KOPT-K1 (cell line): ENCODE results near the gene PROM2.
"Not testable (repeated sequence)": the region's sequence is repeated elsewhere in the genome, so short reads cannot be mapped to it uniquely, and the experiment has no call there.

ENCODE experiments used
- H3K27ac ChIP-seq: fragments of 200-600 bp; sonication (generic); 2 replicates; pipeline ENCODE4 v1.5.1; 2016; ENCODE audit warnings: antibody characterized with exemption, mild to moderate bottlenecking, low read depth, low read length; ENCODE audit not compliant: poor library complexity, severe bottlenecking
- H3K36me3 ChIP-seq: fragments of 200-600 bp; sonication (generic); 2 replicates; pipeline ENCODE4 v1.5.1; 2017; ENCODE audit warnings: antibody characterized with exemption, mild to moderate bottlenecking, low read length, moderate library complexity; ENCODE audit not compliant: insufficient read depth
- H3K9me3 ChIP-seq: fragments of 200-600 bp; sonication (generic); 2 replicates; pipeline ENCODE4 v1.5.1; 2017; ENCODE audit warnings: antibody characterized with exemption, low read length, mild to moderate bottlenecking; ENCODE audit not compliant: insufficient read depth, poor library complexity, severe bottlenecking

Gene PROM2, protein sequence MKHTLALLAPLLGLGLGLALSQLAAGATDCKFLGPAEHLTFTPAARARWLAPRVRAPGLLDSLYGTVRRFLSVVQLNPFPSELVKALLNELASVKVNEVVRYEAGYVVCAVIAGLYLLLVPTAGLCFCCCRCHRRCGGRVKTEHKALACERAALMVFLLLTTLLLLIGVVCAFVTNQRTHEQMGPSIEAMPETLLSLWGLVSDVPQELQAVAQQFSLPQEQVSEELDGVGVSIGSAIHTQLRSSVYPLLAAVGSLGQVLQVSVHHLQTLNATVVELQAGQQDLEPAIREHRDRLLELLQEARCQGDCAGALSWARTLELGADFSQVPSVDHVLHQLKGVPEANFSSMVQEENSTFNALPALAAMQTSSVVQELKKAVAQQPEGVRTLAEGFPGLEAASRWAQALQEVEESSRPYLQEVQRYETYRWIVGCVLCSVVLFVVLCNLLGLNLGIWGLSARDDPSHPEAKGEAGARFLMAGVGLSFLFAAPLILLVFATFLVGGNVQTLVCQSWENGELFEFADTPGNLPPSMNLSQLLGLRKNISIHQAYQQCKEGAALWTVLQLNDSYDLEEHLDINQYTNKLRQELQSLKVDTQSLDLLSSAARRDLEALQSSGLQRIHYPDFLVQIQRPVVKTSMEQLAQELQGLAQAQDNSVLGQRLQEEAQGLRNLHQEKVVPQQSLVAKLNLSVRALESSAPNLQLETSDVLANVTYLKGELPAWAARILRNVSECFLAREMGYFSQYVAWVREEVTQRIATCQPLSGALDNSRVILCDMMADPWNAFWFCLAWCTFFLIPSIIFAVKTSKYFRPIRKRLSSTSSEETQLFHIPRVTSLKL

DNA sequence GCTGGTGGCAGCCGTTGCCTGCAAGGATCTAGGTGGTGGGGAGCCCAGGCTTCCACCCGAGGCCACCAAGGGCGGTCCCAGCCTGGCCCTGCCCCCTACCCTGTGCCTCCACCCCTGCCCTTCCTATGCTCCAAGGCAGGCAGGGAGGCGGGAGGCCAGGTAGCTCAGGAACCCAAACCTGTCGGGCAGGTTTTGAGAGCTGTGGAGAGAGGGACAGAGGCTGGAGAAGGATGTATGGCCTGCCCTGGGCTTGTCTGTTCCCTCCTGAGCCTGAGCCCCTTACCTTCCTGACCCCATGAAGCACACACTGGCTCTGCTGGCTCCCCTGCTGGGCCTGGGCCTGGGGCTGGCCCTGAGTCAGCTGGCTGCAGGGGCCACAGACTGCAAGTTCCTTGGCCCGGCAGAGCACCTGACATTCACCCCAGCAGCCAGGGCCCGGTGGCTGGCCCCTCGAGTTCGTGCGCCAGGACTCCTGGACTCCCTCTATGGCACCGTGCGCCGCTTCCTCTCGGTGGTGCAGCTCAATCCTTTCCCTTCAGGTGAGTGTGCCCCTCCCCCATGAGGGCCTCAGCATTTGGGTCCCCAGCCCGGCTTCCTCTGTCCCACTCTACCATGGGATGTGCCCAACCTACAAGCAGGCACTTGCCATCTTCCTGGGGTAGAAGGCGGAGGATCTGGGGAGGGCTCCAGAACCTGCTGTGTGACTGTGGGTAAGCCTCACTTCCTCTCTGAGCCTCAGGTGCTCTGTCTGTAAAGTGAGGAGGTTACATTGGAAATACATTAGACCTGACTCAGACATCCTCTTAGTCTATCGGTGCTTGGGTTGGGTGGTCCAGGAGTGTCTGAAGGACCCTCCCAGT lies at the start of gene PROM2:
Gene PROM2, plus strand, starts transcription at position 159 of the 860 bp plus-strand sequence. Its CDS starts 137 bp downstream, at position 296.
- Histone ChIP-seq H3K36me3 (no peaks in the 10 kb centered on the region), H3K27ac (no peak within 1 kb of the TSS), H3K9me3 (no peaks in the 10 kb centered on the region)

DNA sequence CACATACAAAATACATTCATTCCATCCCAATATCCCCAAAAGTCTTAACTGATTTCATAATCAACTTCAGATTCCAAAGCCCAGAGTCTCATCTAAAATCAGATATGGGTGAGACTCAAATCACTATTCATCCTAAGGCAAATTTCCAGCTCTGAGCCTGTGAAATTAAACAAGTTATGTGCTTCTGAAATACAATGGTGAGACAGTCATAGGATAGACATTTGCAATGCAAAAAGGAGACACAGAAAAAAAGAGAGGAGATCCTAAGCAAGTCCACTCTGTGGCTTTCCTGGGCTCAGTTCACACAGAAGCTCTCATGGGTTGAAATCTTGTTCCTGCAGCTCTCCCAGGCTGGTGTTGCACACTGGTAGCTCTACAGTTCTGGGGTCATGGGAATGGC lies 48.6 kb upstream of the PROM2 start:
- H3K9me3 ChIP-seq: peaks cover 41% of the 10 kb centered on the region
- peaks cover 8% of the 10 kb centered on the region; the same call in 1 of the 2 replicates for H3K36me3 ChIP-seq
- H3K27ac ChIP-seq: no peak overlapping the region

DNA sequence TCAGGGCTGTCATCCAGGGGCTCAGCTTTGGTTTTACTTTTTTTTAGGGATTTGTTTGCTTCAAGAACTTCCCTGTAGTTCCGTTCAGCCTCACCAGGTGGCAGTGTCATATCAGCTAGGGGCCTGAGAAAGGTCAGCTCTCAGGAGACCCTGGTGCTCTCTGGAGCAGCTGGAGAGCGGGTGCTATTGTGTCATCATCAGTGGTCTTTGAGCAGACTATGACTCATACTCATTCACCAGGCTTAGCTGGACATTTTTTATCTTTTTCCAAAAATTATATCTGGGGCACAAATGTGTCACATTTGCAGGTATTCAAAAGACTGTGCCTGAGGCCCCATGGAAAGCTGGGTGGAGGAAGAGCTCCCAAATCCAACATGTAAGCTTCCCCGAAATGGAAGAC lies 42.5 kb upstream of the PROM2 start:
- no peaks in the 10 kb centered on the region for H3K9me3 ChIP-seq
- H3K36me3 ChIP-seq: no peaks in the 10 kb centered on the region
- H3K27ac ChIP-seq: no peak overlapping the region

DNA sequence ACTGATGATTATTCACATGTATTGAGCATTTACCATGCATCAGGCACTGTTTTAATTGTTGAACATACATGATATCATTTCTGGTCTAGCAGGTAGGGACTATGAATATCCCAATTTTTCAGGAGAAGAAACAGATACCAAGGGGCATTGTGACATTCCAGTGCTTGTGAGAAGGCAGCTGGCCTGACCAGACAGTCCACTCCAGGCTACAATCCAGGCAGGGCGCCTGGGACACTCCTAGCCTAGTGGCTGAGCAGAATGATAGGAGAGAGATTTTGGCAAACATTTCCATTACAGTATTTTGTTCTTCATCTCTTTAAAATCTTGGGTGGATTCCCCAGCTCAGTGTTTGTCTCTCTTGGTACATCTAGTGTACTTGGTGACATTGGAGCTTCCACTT lies 42.0 kb upstream of the PROM2 start:
- Histone ChIP-seq H3K36me3 (no peaks in the 10 kb centered on the region), H3K27ac (no peak overlapping the region), H3K9me3 (no peaks in the 10 kb centered on the region)

DNA sequence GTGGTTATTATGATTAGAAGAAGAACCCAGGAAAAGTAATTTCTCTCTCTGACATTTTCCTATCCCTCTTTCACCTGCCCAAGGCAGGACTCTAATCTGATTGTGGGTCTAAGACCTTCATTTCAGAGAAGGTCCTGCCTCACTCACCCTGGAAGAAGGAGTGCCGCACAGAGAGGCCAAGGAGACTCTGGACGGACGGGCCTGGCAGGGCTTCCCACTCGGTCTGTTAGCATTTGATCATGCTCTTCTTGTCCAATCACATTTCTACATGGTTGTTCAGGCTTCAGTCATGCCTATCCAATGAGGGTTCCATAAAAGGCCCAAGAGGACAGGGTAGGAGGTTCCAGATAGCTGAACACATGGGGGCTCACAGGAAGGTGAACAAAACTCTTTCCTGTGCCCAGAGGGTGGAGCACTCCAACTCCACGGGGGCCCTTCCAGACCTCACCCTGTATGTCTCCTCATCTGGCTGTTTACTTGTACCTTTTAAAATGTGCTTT lies 39.9 kb upstream of the PROM2 start:
- Histone ChIP-seq H3K9me3 (no peaks in the 10 kb centered on the region), H3K36me3 (no peaks in the 10 kb centered on the region), H3K27ac (no peak overlapping the region)

DNA sequence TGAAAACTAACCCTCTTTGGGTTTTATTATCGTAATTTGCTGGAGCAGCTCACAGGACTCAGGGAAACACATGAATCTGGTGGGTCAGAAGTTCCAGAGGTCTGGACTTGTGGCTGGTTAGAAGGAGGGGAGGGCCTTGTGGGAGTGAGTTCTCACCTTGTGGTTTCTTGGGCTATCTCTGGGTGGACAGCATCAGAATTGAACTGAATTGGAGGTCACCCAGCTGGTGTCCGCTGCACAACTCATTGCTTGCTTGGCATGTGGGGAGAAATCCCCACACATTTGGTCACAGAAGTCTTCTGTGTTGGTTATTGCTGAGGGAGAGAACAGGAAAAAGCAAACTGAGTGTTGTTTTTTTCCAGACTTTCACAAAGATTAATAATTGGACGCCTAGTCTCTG lies 39.4 kb upstream of the PROM2 start:
- no peaks in the 10 kb centered on the region for H3K9me3 ChIP-seq
- no peak overlapping the region for H3K27ac ChIP-seq
- H3K36me3 ChIP-seq: no peaks in the 10 kb centered on the region

DNA sequence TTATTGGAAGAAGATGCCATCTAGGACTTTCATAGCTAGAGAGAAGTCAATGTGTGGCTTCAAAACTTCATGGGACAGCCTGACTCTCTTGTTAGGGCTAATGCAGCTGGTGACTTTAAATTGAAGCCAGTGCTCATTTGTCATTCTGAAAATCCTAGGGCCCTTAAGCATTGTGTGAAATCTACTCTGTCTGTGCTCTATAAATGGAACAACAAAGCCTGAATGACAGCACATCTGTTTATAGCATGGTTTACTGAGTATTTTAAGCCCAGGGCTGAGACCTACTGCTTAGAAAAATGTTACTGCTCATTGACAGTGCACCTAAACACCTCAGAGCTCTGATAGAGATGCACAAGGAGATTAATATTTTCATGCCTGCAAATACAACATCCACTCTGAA lies 36.1 kb upstream of the PROM2 start:
- H3K36me3 ChIP-seq: no peaks in the 10 kb centered on the region
- H3K9me3 ChIP-seq: peaks cover 22% of the 10 kb centered on the region
- H3K27ac ChIP-seq: no peak overlapping the region

DNA sequence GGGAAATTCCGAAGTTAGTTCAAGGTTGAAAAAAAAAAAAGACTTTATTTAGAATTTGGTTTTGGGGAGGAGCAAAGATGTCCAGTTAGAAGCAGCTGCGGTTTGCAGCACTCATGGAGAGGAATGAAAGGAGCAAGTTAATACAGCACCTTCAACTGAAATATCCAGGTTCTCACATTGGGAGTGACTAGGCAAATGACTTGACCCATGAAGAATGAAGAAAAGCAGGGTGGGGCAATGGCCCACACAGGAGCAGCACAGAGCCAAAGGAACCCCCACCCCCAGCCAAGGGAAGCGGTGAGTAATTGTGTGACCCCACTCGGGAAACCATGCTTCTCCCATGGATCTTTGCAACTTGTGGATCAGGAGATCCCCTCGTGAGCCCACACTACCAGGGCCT lies 34.2 kb upstream of the PROM2 start:
- H3K9me3 ChIP-seq: peaks cover 22% of the 10 kb centered on the region
- H3K27ac ChIP-seq: no peak overlapping the region
- no peaks in the 10 kb centered on the region for H3K36me3 ChIP-seq

DNA sequence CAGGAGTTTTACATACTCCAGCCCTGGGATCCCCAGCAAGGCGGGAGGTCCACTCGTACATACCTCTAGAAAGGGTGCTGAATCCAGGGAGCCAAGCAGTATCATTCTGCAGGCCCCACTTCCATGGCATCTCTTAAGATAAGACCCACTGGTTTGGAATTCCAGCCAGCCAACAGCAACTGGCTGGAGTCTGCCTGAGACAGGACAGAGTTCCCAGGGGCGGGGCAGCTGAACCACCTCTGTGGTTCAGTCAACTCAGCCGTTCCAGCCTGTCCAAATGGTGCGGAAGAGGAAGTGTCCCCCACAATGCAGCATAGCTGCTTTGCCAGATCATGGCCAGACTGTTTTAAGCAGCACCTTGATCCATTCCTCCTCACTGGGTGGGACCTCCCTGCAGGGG lies 33.7 kb upstream of the PROM2 start:
- H3K27ac ChIP-seq: no peak overlapping the region
- H3K36me3 ChIP-seq: no peaks in the 10 kb centered on the region
- H3K9me3 ChIP-seq: peaks cover 22% of the 10 kb centered on the region

DNA sequence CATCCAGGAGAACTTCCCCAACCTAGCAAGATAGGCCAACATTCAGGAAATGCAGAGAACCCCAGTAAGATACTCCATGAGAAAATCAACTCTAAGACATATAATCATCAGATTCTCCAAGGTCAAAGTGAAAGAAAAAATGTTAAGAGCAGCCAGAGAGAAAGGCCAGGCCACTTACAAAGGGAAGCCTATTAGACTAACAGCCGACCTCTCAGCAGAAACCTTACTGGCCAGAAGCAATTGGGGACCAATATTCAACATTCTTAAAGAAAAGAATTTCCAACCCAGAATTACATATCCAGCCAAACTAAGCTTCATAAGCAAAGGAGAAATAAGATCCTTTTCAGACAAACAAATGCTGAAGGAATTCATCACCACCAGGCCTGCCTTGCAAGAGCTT lies 32.2 kb upstream of the PROM2 start:
- peaks cover 22% of the 10 kb centered on the region for H3K9me3 ChIP-seq
- H3K36me3 ChIP-seq, H3K27ac ChIP-seq: not testable (repeated sequence)

DNA sequence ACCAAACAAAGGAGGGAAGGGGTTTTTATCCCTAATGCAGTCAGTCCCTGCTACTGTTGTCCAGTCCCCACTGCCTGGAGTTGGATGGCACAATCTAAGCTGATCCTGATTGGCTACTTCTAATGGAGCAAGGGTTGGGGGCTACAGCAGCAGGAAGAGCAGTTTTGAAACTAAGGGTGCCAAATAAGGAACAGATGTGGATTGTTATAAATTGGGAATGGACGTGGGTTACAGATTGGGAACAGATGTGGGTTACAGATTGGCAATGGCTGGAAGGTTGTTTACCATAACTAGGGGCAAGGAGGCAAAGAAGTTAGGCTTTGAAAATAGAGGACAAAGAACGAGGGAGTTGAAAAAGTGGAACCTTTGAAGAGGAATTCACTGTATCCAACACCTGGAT lies 16.0 kb upstream of the PROM2 start:
- Histone ChIP-seq H3K9me3 (peaks cover 14% of the 10 kb centered on the region), H3K27ac (no peak overlapping the region), H3K36me3 (no peaks in the 10 kb centered on the region)

DNA sequence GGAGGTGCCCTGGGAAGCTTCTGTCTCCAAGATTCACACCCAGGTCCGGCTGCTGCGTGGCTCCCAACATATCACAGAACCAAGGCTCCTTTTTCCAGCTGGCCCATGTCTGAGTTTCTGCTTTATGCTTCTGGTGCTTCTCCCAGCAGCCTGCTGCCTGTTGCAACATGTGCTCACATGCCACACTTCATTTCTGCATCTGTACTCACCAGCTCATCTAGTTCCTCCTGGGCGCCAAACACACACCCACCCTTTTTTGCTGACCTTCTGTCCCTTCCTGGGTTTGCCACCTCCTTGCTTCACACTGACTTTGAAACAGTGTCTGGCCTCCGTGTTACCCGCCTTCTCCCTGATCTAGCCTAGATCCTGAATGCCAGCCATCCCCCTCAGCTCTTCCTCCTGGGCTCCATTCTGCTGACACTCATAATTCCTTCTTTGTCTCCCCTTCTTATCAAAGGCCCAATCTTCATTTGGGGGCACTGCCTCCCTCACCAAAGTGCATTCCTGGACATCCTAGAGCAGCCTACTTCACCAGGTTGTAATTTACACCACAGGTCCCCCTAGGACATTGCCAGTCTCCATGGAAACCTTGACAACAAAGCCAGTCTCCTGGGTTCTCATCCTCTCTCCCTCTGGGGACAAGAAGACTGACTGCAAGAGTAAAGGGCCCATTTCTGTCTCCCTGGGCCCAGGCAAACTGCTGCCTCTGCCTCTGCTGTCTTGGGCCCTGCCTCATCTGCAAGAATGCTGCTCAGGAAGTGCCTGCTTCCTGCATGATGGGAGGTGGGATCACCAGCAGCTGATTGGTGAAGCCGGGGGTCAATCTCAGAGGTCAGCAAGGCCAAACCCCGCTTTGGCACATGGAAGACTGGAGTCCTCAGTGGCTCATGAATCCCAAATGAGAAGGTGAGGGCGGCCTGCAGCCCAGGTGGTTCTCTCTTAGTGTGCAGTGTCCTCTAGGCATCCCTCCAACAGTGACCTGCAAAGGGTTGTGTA lies 13.9 kb upstream of the PROM2 start:
- no peaks in the 10 kb centered on the region for H3K36me3 ChIP-seq
- no peak overlapping the region for H3K27ac ChIP-seq
- H3K9me3 ChIP-seq: peaks cover 14% of the 10 kb centered on the region

DNA sequence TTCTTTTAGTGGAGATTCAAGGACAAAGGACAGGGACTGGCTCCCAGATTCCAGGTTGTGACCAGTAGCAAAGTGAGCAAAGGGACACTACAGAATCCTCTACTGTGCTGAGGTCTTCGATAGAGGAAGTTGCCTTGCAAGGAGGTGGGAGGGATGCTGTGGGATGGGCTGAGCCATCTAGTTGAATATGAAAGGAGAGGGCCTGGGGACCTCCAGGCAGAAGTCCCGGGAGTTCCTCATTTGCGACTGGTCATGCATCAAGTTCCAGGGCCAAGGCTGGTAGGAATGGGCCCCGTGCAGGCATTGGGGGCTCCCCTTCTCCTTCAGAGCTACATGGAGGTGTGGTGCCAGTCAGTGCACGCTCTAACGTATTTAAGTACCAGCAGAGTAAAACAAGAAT lies 12.6 kb upstream of the PROM2 start:
- no peaks in the 10 kb centered on the region for H3K36me3 ChIP-seq
- no peak overlapping the region for H3K27ac ChIP-seq
- H3K9me3 ChIP-seq: peaks cover 14% of the 10 kb centered on the region
